Sigmoid colon (tissue), 7 donors: ENCODE measurements around the gene ZDHHC12. TPM values are rescaled to one million over a fixed set of nuclear protein-coding genes. Genes with fewer than 3 reads are reported as not detected.

Experiments
- DNase-seq: peaks from one replicate; pipeline ENCODE4 v3.0.0-alpha.2; 2019
- H3K27ac ChIP-seq, 4 donors: fragments of 200-600 bp; sonication (generic); one replicate each; pipeline ENCODE4 v1.5.1; 2016 to 2019; ENCODE audit warnings: mild to moderate bottlenecking in 1 of 4
- H3K27me3 ChIP-seq, 3 donors: fragments of 200-600 bp; sonication (generic); one replicate each; pipeline ENCODE4 v1.5.1; 2019; ENCODE audit warnings: mild to moderate bottlenecking in 1 of 3
- H3K36me3 ChIP-seq, 4 donors: fragments of 200-600 bp; sonication (generic); one replicate each; pipeline ENCODE4 v1.5.1; 2016 to 2019
- H3K4me1 ChIP-seq, 4 donors: fragments of 200-600 bp; sonication (generic); one replicate each; pipeline ENCODE4 v1.5.1; 2017 to 2019
- H3K4me3 ChIP-seq, 4 donors: fragments of 200-600 bp; sonication (generic); one replicate each; pipeline ENCODE4 v1.5.1; 2017 to 2019; ENCODE audit warnings: mild to moderate bottlenecking in 2 of 4, moderate library complexity in 1 of 4
- H3K9me3 ChIP-seq, 4 donors: fragments of 200-600 bp in 3 of 4; sonication (generic) in 3 of 4; one replicate each; pipeline versions ENCODE4 v1.5.1 to v1.6.1; 2013 to 2019
- CTCF ChIP-seq, 4 experiments: fragments of 450-650 bp in 3 of 4; fragments of 200-600 bp in 1 of 4; IDR thresholded peaks; one replicate each; pipeline ENCODE4 v1.5.1; 2016 to 2019; ENCODE audit warnings: antibody characterized with exemption in 4 of 4, mild to moderate bottlenecking in 3 of 4, moderate library complexity in 2 of 4
- EP300 ChIP-seq, 4 donors: sonication (generic); formaldehyde crosslinking; IDR thresholded peaks; one replicate each; pipeline ENCODE4 v1.6.1; 2017; ENCODE audit warnings: antibody characterized with exemption in 4 of 4
- POLR2A ChIP-seq, 2 donors: fragments of 450-650 bp; IDR thresholded peaks; one replicate each; pipeline ENCODE4 v1.6.1; 2016; ENCODE audit warnings: antibody characterized with exemption in 2 of 2, mild to moderate bottlenecking in 2 of 2, moderate library complexity in 2 of 2
- POLR2AphosphoS5 ChIP-seq, 4 donors: sonication (generic); formaldehyde crosslinking; IDR thresholded peaks; one replicate each; pipeline ENCODE4 v1.6.1; 2017; ENCODE audit warnings: antibody characterized with exemption in 4 of 4
- WGBS, 2 donors: extraction: QIAGEN DNeasy Blood & Tissue Kit; methylation state at CpG; one replicate each; pipeline ENCODE4 v1.1.7; 2013; 5-methylcytosine and 5-hydroxymethylcytosine counted together
- intact Hi-C: fragments of 100-400 bp; cut with DNase I; formaldehyde crosslinking; loops from one replicate; pipeline ENCODE4 v1.15.1; 2023
- polyA plus RNA-seq, 3 donors: library from polyadenylated mRNA; stranded (reverse); fragments of 200-250 nt; gene quantifications; one replicate each; pipeline ENCODE4 v1.2.3, GENCODE V29; 2013
- total RNA-seq, 4 donors: library from RNA; depleted of rRNA; stranded (reverse); fragments of >200 nt; gene quantifications; one replicate each; pipeline ENCODE4 v1.1.0, GENCODE V29; 2016
- donor health status: healthy with polysubstance abuse.
- donor health status: Bipolar disorder and iron deficiency.
- donor health status: healthy.

The ZDHHC12 gene
- total and polyA plus RNA-seq, 7 donors = 13.3 to 123 (median 46.2) TPM

GRCh38 chr9:128771094-128771721, 47.3 kb upstream of the ZDHHC12 start:
- H3K4me1 ChIP-seq = peaks cover 0 to 31% (median 19%) of the 10 kb centered on the region in 4 donors
- TF ChIP-seq CTCF (IDR thresholded peaks at IDR 0.05) = no peak
- peak overlapping the region; percentile 83 to 96 (median 91) for H3K27ac ChIP-seq
- peaks cover 0 to 7% (median 0%) of the 10 kb centered on the region in 4 donors for H3K36me3 ChIP-seq
- DNase-seq = no peak
- H3K27me3 ChIP-seq = no peaks in the 10 kb centered on the region
- peak overlapping the region; percentile 95 to 99 (median 98) for H3K4me3 ChIP-seq
- 1% methylated on average over 28 of the region's 28 CpGs for WGBS, 2 donors
- intact Hi-C loops = loop anchor here (1.0 to 2.0 kb wide), 2 partner anchors 16 to 46 kb away; partner anchors contain the start of genes TBC1D13 and ZDHHC12
- no peaks in the 10 kb centered on the region for H3K9me3 ChIP-seq

GRCh38 chr9:128770286-128771030, 46.5 kb upstream of the ZDHHC12 start:
- intact Hi-C loops = loop anchor here (1.0 to 2.0 kb wide), 2 partner anchors 17 to 46 kb away; partner anchors contain the start of genes TBC1D13 and ZDHHC12
- no peak for DNase-seq

GRCh38 chr9:128768606-128769005, 44.7 kb upstream of the ZDHHC12 start:
- no peak for TF ChIP-seq EP300 (IDR thresholded peaks at IDR 0.05)
- no peak for TF ChIP-seq POLR2AphosphoS5 (IDR thresholded peaks at IDR 0.05)
- no peak for TF ChIP-seq CTCF (IDR thresholded peaks at IDR 0.05)
- no peak for TF ChIP-seq POLR2A (IDR thresholded peaks at IDR 0.05)
- no peak for DNase-seq
- Histone ChIP-seq H3K9me3 (no peaks in the 10 kb centered on the region), H3K4me3 (no peak overlapping the region), H3K27me3 (no peaks in the 10 kb centered on the region), H3K27ac (no peak overlapping the region), H3K4me1 (peaks cover 0 to 31% (median 19%) of the 10 kb centered on the region in 4 donors), H3K36me3 (peaks cover 0 to 7% (median 0%) of the 10 kb centered on the region in 4 donors)
- intact Hi-C loops = no loop called here
- 90 to 92% methylated on average over 6 of the region's 6 CpGs for WGBS, 2 donors

More at GRCh38 chr9:128770286-128771030, 46.5 kb upstream of the ZDHHC12 start:
- no peaks in the 10 kb centered on the region for H3K27me3 ChIP-seq
- peaks cover 0 to 7% (median 0%) of the 10 kb centered on the region in 4 donors for H3K36me3 ChIP-seq
- peak overlapping the region; percentile 95 to 99 (median 98) for H3K4me3 ChIP-seq
- H3K27ac ChIP-seq = peak overlapping the region; percentile 83 to 96 (median 91)
- TF ChIP-seq EP300 (IDR thresholded peaks at IDR 0.05) = no peak
- TF ChIP-seq CTCF (IDR thresholded peaks at IDR 0.05) = no peak
- TF ChIP-seq POLR2A (IDR thresholded peaks at IDR 0.05) = no peak
- TF ChIP-seq POLR2AphosphoS5 (IDR thresholded peaks at IDR 0.05) = no peak
- H3K9me3 ChIP-seq = no peaks in the 10 kb centered on the region
- peaks cover 0 to 31% (median 19%) of the 10 kb centered on the region in 4 donors for H3K4me1 ChIP-seq
- WGBS, 2 donors = 43 to 72% methylated on average over 11 of the region's 11 CpGs

- Histone ChIP-seq H3K36me3 (peaks cover 0 to 7% (median 0%) of the 10 kb centered on the region in 4 donors), H3K4me1 (peaks cover 0 to 20% (median 12%) of the 10 kb centered on the region in 4 donors), H3K27ac (no peak overlapping the region), H3K27me3 (no peaks in the 10 kb centered on the region), H3K9me3 (no peaks in the 10 kb centered on the region), H3K4me3 (no peak overlapping the region)
- DNase-seq = no peak
- TF ChIP-seq EP300 (IDR thresholded peaks at IDR 0.05) (no peak), POLR2A (IDR thresholded peaks at IDR 0.05) (no peak), CTCF (IDR thresholded peaks at IDR 0.05) (no peak), POLR2AphosphoS5 (IDR thresholded peaks at IDR 0.05) (no peak)
- 63 to 78% methylated on average over 3 of the region's 3 CpGs for WGBS, 2 donors
- intact Hi-C loops = no loop called here
Observed at GRCh38 chr9:128765499-128765898, 41.6 kb upstream of the ZDHHC12 start.
